ENCODE results near the gene ALDH2. TPM values are rescaled to one million over a fixed set of nuclear protein-coding genes. Genes with fewer than 3 reads are reported as not detected.

Gene ALDH2
- total RNA-seq, 1 experiment from 2014 or later: 27.9 TPM

DNA sequence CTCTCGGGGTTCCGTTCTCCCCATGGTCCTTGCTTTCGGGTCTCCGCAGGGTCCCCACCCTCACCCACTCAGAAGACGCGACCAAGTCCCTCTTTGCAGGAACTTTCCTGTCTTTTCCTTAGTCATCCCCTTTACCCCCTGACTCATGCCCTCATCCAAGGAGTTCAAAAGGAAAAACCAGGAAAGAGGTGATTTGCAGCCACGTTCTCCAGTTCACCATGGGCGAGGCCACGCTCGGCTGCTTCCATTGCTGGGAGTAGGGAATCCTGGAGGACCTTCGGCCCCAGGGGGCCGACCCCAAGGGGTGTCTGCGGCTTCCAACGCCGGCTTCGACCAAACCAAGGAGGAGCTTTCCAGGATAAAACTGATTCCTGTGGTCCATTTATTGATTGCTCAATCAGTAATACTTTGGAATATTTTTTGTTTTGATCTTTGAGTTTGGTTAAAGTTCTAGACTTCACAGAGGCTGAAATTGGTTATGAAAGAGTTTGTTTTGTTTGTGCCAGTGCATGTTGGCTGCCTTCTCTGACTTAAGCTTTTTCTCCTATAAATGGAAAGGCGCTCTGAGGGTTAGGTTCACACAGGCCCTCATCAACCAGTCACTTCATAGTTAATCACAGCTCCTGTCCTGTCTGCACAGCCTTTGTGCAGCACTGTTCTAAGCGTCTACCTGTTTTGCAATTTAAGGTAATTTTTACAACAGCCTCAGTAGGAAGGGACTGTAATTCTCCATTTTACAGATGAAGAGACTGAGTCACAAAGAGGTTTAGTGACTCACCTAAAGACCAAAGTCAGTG lies 827 bp downstream of the ALDH2 start:
- Histone ChIP-seq H3K27me3 (replicated peaks) (no peaks in the 10 kb centered on the region), H3K9me3 (replicated peaks) (no peaks in the 10 kb centered on the region), H3K36me3 (no peaks in the 10 kb centered on the region; the same call in 1 of the 2 replicates), H3K4me1 (replicated peaks) (peaks cover 19% of the 10 kb centered on the region), H3K27ac (no peak overlapping the region), H3K4me3 (peak overlapping the region; percentile 64)
- DNase-seq (ENCODE audit: low read depth in 1 of 2, low spot score in 2 of 2): peak in 1 of 2 experiments; percentile 19

DNA sequence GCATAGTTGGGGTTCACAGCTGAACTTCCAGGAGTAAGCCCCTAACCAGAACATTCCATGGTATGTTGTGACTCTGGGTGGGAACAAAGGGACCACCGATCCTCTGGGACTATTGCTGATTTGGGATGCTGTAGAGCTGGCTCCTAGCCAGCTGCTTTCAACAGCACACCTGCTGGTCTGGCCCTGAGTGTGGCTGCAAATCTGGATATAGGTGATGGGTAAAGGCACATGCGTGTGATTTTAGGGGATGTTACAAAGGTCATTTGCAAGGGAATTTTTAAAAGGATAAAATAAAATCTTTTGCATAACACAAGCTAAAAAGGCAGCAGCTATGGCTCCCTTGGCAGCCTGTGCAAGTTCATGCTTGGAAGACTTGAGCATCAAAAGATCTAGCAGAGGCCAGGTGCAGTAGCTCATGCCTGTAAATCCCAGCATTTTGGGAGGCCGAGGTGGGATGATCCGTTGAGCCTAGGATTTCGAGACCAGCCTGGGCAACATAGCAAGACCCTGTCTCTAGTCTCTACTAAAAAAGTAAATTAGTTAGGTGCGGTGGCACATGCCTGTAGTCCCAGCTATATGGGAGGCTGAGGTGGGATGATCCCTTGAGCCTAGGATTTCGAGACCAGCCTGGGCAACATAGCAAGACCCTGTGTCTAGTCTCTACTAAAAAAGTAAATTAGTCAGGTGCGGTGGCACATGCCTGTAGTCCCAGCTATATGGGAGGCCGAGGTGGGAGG lies 1.6 kb downstream of the ALDH2 start:
- Histone ChIP-seq H3K27ac (no peak overlapping the region), H3K9me3 (replicated peaks) (no peaks in the 10 kb centered on the region), H3K27me3 (replicated peaks) (no peaks in the 10 kb centered on the region), H3K36me3 (no peaks in the 10 kb centered on the region; the same call in 1 of the 2 replicates), H3K4me1 (replicated peaks) (peaks cover 23% of the 10 kb centered on the region), H3K4me3 (no peak overlapping the region)
- DNase-seq (ENCODE audit: low read depth in 1 of 2, low spot score in 2 of 2): no peak

DNA sequence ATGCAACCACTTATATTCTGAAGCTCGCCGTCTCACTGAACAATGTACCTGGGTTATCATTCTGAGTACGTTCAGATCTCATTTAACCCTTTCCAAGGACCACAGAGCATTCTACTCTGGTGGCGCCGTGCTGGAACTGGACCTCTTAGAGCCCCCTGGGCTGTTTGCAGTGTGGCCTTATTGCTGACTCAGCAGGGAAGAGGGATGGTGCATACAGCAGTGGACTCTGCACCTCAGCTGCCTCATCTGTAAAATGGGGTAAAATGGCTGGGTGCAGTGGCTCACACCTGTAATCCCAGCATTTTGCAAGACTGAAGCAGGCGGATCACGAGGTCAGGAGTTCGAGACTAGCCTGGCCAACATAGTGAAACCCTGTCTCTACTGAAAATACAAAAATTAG lies 2.9 kb downstream of the ALDH2 start:
- no peak for DNase-seq (ENCODE audit: low read depth in 1 of 2, low spot score in 2 of 2)
- Histone ChIP-seq H3K27me3 (replicated peaks) (no peaks in the 10 kb centered on the region), H3K27ac (no peak overlapping the region), H3K4me1 (replicated peaks) (peaks cover 35% of the 10 kb centered on the region), H3K36me3 (no peaks in the 10 kb centered on the region; the same call in 1 of the 2 replicates), H3K4me3 (no peak overlapping the region), H3K9me3 (replicated peaks) (no peaks in the 10 kb centered on the region)

DNA sequence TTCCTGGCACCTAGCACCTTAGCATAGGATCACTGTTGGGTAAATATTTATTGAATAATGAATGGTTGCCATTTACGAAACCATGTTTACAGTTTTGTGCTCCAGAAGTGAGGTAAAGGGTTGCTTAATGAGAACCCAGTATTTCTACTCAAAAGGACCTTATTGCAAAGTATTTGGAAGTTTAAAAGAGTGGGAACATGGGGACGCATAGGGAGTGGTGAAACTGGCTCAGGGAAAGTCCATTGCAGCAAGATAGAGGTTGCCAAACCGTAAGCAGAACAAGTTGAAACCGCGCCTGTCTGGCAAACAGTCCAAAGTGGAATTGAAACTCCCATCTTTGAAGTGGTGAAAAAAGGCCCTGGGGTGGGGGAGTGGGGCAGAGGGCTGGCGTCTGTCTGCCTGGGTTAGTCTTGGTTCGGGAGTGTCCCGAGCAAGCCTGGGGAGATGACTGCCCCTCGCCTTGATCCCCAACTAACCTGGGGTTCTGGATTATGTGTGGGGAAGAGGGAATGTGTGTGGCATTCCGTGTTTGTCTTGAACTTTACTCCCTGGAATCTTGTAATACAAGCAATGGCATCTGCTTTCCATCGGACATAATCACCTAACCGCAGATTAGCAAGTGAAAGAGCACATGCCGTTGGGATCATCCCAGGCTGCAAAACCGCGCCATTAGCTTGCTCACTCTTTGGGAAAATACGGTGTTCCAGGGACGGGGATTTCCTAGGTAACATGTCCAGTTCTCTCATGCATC lies 7.2 kb downstream of the ALDH2 start:
- no peaks in the 10 kb centered on the region; the same call in 1 of the 2 replicates for H3K36me3 ChIP-seq
- peaks cover 33% of the 10 kb centered on the region for H3K4me1 ChIP-seq (replicated peaks)
- H3K9me3 ChIP-seq (replicated peaks): no peaks in the 10 kb centered on the region
- H3K27ac ChIP-seq: peak overlapping the region; percentile 69
- H3K4me3 ChIP-seq: peak overlapping the region; percentile 8; the same call in 1 of the 2 replicates
- no peaks in the 10 kb centered on the region for H3K27me3 ChIP-seq (replicated peaks)
- DNase-seq (ENCODE audit: low read depth in 1 of 2, low spot score in 2 of 2): peak; percentile 63 to 77

DNA sequence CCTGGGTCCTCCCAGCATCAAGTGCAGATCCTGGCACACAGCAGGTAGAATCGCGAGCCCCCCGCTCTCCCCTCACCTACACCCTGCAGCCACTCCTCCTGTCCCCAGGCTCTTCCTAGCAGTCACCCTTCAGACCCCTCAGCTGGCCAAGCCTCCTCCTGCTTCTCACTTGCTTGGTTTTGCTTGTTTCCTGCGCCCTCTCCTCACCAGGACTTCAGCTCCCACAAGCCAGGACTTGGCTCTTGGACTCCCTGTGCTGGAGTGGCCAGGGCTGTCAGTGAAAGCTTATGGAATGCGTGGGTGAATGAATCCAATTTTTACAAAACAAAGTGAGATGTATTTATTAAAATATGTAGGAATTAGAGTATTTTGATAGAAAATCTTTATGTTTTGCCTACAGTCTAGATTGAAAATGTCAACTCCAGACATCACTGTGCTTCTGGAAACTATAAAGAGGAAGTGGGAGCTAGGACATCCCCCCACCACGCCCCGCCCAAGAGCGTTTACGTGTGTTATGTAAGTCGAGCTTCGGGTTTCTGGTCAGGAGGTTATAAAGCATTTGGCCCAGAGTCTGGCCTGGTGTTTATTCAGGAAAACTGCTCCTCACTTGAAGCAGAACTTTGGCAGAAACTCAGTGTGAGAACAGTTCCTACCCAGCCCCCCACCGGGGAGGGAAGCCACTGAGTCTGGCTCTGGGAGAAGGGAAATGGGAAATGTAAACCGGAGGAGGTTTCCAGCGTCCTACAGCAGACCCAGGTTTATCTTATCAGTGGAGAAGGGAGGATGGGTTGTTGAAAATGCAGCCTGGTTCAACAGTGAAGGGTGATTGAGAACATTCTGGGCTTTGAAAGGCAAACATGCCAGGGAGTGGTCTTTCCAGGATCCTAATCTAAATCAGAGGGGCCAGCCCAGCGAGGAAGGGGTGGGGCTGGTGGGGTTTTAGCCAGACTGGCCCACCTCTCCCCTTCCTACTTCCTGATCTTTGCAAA lies 8.8 kb downstream of the ALDH2 start:
- Histone ChIP-seq H3K36me3 (no peaks in the 10 kb centered on the region; the same call in 1 of the 2 replicates), H3K9me3 (replicated peaks) (no peaks in the 10 kb centered on the region), H3K27ac (peak overlapping the region; percentile 32), H3K4me3 (no peak overlapping the region), H3K4me1 (replicated peaks) (peaks cover 33% of the 10 kb centered on the region), H3K27me3 (replicated peaks) (no peaks in the 10 kb centered on the region)
- peak in 1 of 2 experiments; percentile 32 for DNase-seq (ENCODE audit: low read depth in 1 of 2, low spot score in 2 of 2)

DNA sequence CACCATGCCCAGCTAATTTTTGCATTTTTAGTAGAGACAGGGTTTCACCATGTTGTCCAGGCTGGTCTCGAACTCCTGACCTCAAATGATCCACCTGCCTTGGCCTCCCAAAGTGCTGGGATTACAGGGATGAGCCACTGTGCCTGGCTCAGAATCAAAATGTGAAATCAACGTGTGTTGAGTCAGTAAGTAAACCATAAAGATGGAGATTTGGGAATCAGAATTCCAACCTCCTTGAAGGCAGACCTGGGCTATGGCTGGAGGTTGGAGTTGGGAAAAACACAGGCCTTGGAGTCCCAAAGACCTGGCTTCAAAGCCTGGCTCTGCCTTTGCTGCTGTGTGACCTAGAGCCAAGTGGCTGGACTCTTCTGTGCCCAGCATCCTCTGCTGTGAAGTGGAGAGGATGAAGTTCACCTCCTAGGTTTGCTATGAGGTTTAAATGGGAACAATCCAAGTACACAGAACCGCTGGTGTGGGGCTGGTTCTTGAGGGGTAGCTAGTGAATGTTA lies 10.2 kb downstream of the ALDH2 start:
- Histone ChIP-seq H3K36me3 (no peaks in the 10 kb centered on the region), H3K4me1 (replicated peaks) (peaks cover 33% of the 10 kb centered on the region), H3K4me3 (no peak overlapping the region), H3K27ac (no peak overlapping the region), H3K9me3 (replicated peaks) (no peaks in the 10 kb centered on the region), H3K27me3 (replicated peaks) (no peaks in the 10 kb centered on the region)
- no peak for DNase-seq (ENCODE audit: low read depth in 1 of 2, low spot score in 2 of 2)

DNA sequence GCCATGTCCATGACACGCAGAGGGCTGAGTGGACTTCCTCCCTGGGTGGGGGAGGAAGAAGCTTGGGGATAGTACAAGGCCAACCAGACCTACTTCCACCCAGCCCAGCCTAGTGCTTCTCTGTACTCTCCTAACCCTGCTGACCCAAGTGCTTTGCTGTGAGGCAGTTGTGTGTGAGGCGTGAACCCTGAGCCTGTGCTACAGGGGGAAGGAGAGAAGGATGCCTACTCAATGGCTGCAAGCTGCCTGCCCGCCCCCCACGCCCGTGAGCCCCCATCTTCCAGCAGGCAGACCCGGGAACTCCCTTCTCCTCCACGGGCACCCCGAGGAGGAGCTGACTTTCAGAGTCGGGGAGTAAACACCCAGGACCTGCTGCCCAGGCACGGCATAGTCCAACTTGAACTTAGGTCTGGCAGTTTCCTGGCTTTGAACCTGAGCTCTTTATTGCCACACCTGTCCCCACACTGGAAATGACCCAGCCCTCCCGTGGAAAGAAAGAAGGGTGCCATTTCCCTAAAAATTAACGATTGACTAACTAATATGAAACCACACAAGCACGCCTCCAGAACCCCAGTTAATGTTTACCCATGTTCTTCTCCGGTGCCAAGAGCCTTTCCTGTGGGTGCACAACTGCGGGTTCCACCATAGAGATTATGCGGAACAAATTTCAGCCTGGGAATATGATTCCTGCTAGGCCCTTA lies 10.8 kb downstream of the ALDH2 start:
- H3K27ac ChIP-seq: no peak overlapping the region
- no peaks in the 10 kb centered on the region for H3K27me3 ChIP-seq (replicated peaks)
- no peak overlapping the region for H3K4me3 ChIP-seq
- H3K36me3 ChIP-seq: no peaks in the 10 kb centered on the region
- DNase-seq (ENCODE audit: low read depth in 1 of 2, low spot score in 2 of 2): no peak
- no peaks in the 10 kb centered on the region for H3K9me3 ChIP-seq (replicated peaks)
- H3K4me1 ChIP-seq (replicated peaks): peaks cover 33% of the 10 kb centered on the region

DNA sequence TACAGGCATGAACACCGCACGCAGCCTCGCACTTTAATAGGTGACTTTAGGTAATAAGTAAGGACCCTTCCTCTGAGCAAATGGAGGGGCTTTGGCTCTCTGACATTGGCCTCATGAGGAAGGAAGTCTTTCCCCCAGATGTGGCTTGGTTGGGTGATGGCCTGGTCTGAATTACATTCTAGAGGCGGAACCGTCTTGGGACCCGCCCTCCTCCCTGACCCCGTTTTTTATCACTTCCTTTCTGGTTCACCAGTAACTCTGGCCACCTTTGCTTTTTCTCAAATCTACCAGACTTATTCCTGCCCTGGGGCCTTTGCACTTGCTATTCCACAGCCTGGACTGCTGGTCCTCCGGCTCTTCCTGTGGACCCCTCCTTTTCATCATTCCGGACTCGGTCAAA lies 13.4 kb downstream of the ALDH2 start:
- no peak overlapping the region for H3K4me3 ChIP-seq
- H3K27ac ChIP-seq: no peak overlapping the region
- H3K4me1 ChIP-seq (replicated peaks): peaks cover 11% of the 10 kb centered on the region
- no peaks in the 10 kb centered on the region for H3K27me3 ChIP-seq (replicated peaks)
- no peaks in the 10 kb centered on the region for H3K9me3 ChIP-seq (replicated peaks)
- DNase-seq (ENCODE audit: low read depth in 1 of 2, low spot score in 2 of 2): no peak
- H3K36me3 ChIP-seq: peaks cover 6% of the 10 kb centered on the region

DNA sequence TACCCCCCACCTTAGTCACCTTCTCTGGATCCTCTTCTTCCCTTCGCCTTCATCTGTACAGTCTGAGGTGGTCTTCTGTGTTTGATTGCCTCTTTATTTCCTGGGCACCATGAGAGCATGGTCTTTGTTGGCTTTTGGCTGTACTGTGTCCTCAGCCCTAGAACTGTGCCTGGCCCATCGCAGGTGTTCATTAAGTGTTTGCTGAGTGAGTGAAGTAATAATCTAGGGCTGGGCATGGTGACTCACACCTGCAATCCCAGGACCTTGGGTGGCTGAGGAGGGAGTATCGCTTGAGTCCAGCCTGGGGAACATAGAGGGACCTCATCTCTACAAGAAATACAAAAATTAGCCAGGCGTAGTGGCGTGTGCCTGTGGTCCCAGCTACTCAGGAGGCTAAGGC lies 13.9 kb downstream of the ALDH2 start:
- no peak for DNase-seq (ENCODE audit: low read depth in 1 of 2, low spot score in 2 of 2)
- no peak overlapping the region for H3K4me3 ChIP-seq
- peaks cover 7% of the 10 kb centered on the region for H3K4me1 ChIP-seq (replicated peaks)
- H3K27ac ChIP-seq: no peak overlapping the region
- H3K27me3 ChIP-seq (replicated peaks): no peaks in the 10 kb centered on the region
- H3K36me3 ChIP-seq: peaks cover 7% of the 10 kb centered on the region
- no peaks in the 10 kb centered on the region for H3K9me3 ChIP-seq (replicated peaks)

DNA sequence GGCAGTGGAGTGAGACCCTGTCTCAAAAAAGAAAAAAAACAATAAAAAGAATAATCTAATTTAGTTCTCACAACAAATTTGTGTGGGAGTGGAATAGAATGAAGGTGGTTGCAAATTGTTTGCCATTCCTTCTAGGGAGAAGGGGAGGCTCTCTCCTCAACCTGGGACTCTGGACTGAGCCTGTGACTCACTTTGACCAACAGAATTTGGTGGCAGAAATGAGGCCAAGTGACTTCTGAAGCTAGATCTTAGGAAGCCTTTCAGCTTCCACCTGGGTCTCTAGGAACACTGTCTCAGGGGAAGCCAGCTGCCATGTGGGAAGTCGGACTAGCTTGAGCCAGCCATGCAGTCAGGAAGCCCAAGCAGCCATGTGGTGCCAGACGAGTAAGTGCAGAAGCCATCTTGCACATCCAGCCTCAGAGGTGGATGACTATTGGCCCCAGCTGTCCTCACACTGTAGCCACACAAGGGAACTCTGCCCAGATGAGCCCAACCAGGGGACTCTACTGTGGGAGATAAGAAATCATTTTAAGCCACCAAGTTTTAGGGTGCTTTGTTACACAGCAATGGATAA lies 14.4 kb downstream of the ALDH2 start:
- Histone ChIP-seq H3K4me1 (replicated peaks) (peaks cover under 1% of the 10 kb centered on the region; the same call in 1 of the 2 replicates), H3K36me3 (peaks cover 7% of the 10 kb centered on the region), H3K27me3 (replicated peaks) (no peaks in the 10 kb centered on the region)

DNA sequence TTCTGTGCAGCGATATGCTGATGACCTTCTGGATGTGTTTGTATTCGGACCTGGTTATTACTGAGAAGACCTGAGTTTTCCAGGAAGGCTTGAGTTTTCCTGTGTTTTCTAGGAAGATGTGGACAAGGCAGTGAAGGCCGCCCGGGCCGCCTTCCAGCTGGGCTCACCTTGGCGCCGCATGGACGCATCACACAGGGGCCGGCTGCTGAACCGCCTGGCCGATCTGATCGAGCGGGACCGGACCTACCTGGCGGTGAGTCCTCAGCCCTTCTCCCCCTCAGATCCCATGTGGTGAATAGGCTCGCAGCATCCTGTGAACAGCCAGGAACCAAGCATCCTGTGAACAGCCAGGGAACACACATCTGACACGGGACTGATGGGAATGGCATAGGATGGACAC lies 16.3 kb downstream of the ALDH2 start:
- H3K4me3 ChIP-seq: no peak overlapping the region
- H3K36me3 ChIP-seq: peaks cover 7% of the 10 kb centered on the region
- no peaks in the 10 kb centered on the region for H3K27me3 ChIP-seq (replicated peaks)

More for the DNA sequence above, 14.4 kb downstream of the ALDH2 start:
- DNase-seq (ENCODE audit: low read depth in 1 of 2, low spot score in 2 of 2): no peak
- Histone ChIP-seq H3K4me3 (no peak overlapping the region), H3K9me3 (replicated peaks) (no peaks in the 10 kb centered on the region), H3K27ac (no peak overlapping the region)

DNA sequence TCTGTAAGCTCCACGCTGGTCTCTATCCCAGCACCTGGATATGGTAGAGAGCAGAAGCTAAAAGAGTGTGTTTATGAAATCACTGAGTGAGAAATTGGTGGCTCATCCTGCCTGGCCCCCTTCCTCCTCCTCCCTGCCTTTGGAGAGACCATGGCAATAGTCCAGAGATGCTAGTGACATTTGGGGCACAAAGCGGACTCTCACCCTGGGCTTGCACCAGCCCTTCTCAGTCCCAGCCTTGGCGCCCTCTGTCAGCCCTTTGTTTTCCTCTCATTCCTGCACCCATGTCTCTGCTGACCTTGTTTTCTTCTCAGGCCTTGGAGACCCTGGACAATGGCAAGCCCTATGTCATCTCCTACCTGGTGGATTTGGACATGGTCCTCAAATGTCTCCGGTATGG lies 18.2 kb downstream of the ALDH2 start:
- Histone ChIP-seq H3K27ac (no peak overlapping the region), H3K4me1 (replicated peaks) (no peaks in the 10 kb centered on the region), H3K4me3 (no peak overlapping the region), H3K9me3 (replicated peaks) (no peaks in the 10 kb centered on the region), H3K27me3 (replicated peaks) (no peaks in the 10 kb centered on the region), H3K36me3 (peaks cover 10% of the 10 kb centered on the region)
- DNase-seq (ENCODE audit: low read depth in 1 of 2, low spot score in 2 of 2): no peak

More for the DNA sequence above, 16.3 kb downstream of the ALDH2 start:
- Histone ChIP-seq H3K27ac (no peak overlapping the region), H3K9me3 (replicated peaks) (no peaks in the 10 kb centered on the region), H3K4me1 (replicated peaks) (no peaks in the 10 kb centered on the region)
- no peak for DNase-seq (ENCODE audit: low read depth in 1 of 2, low spot score in 2 of 2)

All from SJSA1 (cell line).